Posterior vena cava (tissue), 2 donors: ENCODE measurements around the gene FADS6. TPM values are rescaled to one million over a fixed set of nuclear protein-coding genes. Genes with fewer than 3 reads are reported as not detected.

Experiments used
- DNase-seq: peaks from one replicate; pipeline ENCODE4 v3.0.0-alpha.2; 2020; ENCODE audit warnings: low spot score
- intact Hi-C, 2 donors: fragments of 100-400 bp; cut with DNase I; formaldehyde crosslinking; loops; one replicate each; pipeline versions ENCODE4 v1.14.1 to v1.14.2; 2022 to 2023
- total RNA-seq, 2 donors: library from RNA; stranded (reverse); fragmentation: NEBNext Ultra II Directional; extraction: Animal tissue kit (Norgen Biotek cat#: 25700); gene quantifications; one replicate each; pipeline ENCODE4 v1.2.1, GENCODE V29; 2021
- donor health status: DM: yes; HTN: yes; CAD: no.
- donor health status: DM: yes; HTN: yes; CAD: no.

FADS6 gene
- total RNA-seq, 2 donors from 2014 or later: not detected

- intact Hi-C loops: loop anchor here (5.0 kb wide), 3 partner anchors 58 to 118 kb away; no protein-coding TSS in a partner anchor
- no peak for DNase-seq
Measured at GRCh38 chr17:74860229-74860871, 33.1 kb downstream of the FADS6 start.

- intact Hi-C loops: loop anchor here (5.0 to 10.0 kb wide), 4 partner anchors 57 to 205 kb away; no protein-coding TSS in a partner anchor
- no peak for DNase-seq
Measured at GRCh38 chr17:74859459-74860228, 33.8 kb downstream of the FADS6 start, which contains the start of gene GRIN2C. TSS of gene GRIN2C (minus strand) at chr17:74859885. CDS start at chr17:74855092, 4,793 bp downstream.

- DNase-seq: no peak
- intact Hi-C loops: loop anchor here in 1 of 2 donors (10.0 kb wide), 1 partner anchor 204 kb away; no protein-coding TSS in a partner anchor
Measured at GRCh38 chr17:74858672-74859458, 34.6 kb downstream of the FADS6 start.

GRCh38 chr17:74857191-74857590 is 36.2 kb downstream of the FADS6 start:
- intact Hi-C loops: loop anchor here in 1 of 2 donors (10.0 kb wide), 1 partner anchor 202 kb away; no protein-coding TSS in a partner anchor
- no peak for DNase-seq

GRCh38 chr17:74856112-74856511 is 37.3 kb downstream of the FADS6 start:
- intact Hi-C loops: loop anchor here in 1 of 2 donors (10.0 kb wide), 1 partner anchor 201 kb away; no protein-coding TSS in a partner anchor
- no peak for DNase-seq

GRCh38 chr17:74855323-74855722 is 38.1 kb downstream of the FADS6 start:
- intact Hi-C loops: loop anchor here in 1 of 2 donors (10.0 kb wide), 1 partner anchor 201 kb away; no protein-coding TSS in a partner anchor
- no peak for DNase-seq

- intact Hi-C loops: loop anchor here in 1 of 2 donors (10.0 kb wide), 1 partner anchor 200 kb away; no protein-coding TSS in a partner anchor
Measured at GRCh38 chr17:74854792-74855191, 38.6 kb downstream of the FADS6 start.

GRCh38 chr17:74853669-74854068 is 39.8 kb downstream of the FADS6 start:
- DNase-seq: no peak
- intact Hi-C loops: loop anchor here in 1 of 2 donors (10.0 kb wide), 1 partner anchor 199 kb away; no protein-coding TSS in a partner anchor

More at GRCh38 chr17:74854792-74855191, 38.6 kb downstream of the FADS6 start:
- no peak for DNase-seq

GRCh38 chr17:74853048-74853397 is 40.4 kb downstream of the FADS6 start:
- intact Hi-C loops: loop anchor here in 1 of 2 donors (10.0 kb wide), 1 partner anchor 198 kb away; no protein-coding TSS in a partner anchor
- no peak for DNase-seq

- intact Hi-C loops: loop anchor here in 1 of 2 donors (10.0 kb wide), 1 partner anchor 198 kb away; no protein-coding TSS in a partner anchor
- no peak for DNase-seq
Measured at GRCh38 chr17:74852237-74853047, 41.0 kb downstream of the FADS6 start.

- DNase-seq: no peak
- intact Hi-C loops: loop anchor here in 1 of 2 donors (10.0 kb wide), 1 partner anchor 197 kb away; no protein-coding TSS in a partner anchor
Measured at GRCh38 chr17:74851612-74852236, 41.7 kb downstream of the FADS6 start.

- intact Hi-C loops: loop anchor here in 1 of 2 donors (10.0 kb wide), 1 partner anchor 196 kb away; no protein-coding TSS in a partner anchor
- no peak for DNase-seq
Measured at GRCh38 chr17:74850914-74851313, 42.5 kb downstream of the FADS6 start.

GRCh38 chr17:74850310-74850709 is 43.1 kb downstream of the FADS6 start:
- no peak for DNase-seq
- intact Hi-C loops: loop anchor here in 1 of 2 donors (10.0 kb wide), 1 partner anchor 196 kb away; no protein-coding TSS in a partner anchor

- intact Hi-C loops: no loop called here
- DNase-seq: no peak
Measured at GRCh38 chr17:74848656-74849399, 44.6 kb downstream of the FADS6 start.

GRCh38 chr17:74846621-74847020 is 46.8 kb downstream of the FADS6 start:
- no peak for DNase-seq
- intact Hi-C loops: no loop called here

GRCh38 chr17:74843352-74843627 is 50.1 kb downstream of the FADS6 start:
- intact Hi-C loops: no loop called here
- DNase-seq: no peak
